ENCODE measurements around the gene OR6J1.

Gene OR6J1

GRCh38 chr14:22583994-22584393, 60.2 kb downstream of the OR6J1 start:
- Histone ChIP-seq H3K4me1 (ENCODE audit: control insufficient read depth, insufficient read depth, low read length, unreplicated experiment) (peaks cover 52% of the 10 kb centered on the region), H2AFZ (ENCODE audit: low read length, unreplicated experiment) (no peak overlapping the region), H3K27me3 (ENCODE audit: insufficient read depth, low read length) (no peaks in the 10 kb centered on the region), H3K79me2 (ENCODE audit: control insufficient read depth, insufficient read depth, low read length, unreplicated experiment) (peaks cover 94% of the 10 kb centered on the region), H3K4me3 (ENCODE audit: low read depth, low read length) (no peak overlapping the region), H3K36me3 (ENCODE audit: insufficient read depth, low read length) (peaks cover 12% of the 10 kb centered on the region; the same call in 1 of the 2 replicates), H3K27ac (ENCODE audit: low read depth, low read length) (no peak overlapping the region)
